ENCODE data around the gene DTX4. TPM values are rescaled to one million over a fixed set of nuclear protein-coding genes. Genes with fewer than 3 reads are reported as not detected.

DTX4 gene
- total RNA-seq, 4 donors from 2014 or later = 3.1 to 8.8 (median 4.5) TPM

DNA sequence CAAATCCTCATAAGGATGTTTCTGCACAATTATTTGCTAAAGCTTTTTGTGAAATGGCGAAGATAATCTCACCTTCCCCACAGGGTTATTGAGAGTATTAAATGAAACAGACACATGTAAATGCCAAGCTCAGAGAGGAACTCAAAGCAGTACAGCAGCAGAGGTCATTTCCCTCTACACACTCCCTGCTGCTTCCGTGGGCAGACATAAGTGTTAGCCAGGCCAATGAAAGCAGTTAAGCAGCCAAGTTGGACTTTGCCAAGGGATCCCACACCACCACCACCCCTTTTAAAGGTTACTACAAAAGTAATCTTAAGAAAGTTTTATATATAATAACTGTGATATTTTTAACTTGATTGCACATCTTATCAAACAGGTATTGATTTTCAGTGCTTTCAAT is 33.3 kb upstream of the DTX4 start:
- Histone ChIP-seq H3K27me3 (no peaks in the 10 kb centered on the region), H3K4me1 (peaks cover 4 to 23% (median 19%) of the 10 kb centered on the region in 4 donors), H3K27ac (replicated peaks in 1 of 4) (no peak overlapping the region), H3K36me3 (peaks cover 0 to 19% (median 0%) of the 10 kb centered on the region in 4 donors), H3K4me3 (no peak overlapping the region), H3K9me3 (no peaks in the 10 kb centered on the region)
- no peak for DNase-seq (ENCODE audit: extremely low spot score)
- intact Hi-C loops (cut with DNase I) = loop anchor here (5.0 to 10.0 kb wide), 3 partner anchors 41 to 484 kb away; no protein-coding TSS in a partner anchor
- WGBS = 66% methylated on average over 2 of the region's 2 CpGs
- TF ChIP-seq POLR2AphosphoS5 (IDR thresholded peaks at IDR 0.05) = no peak
- TF ChIP-seq, protein P1, sequence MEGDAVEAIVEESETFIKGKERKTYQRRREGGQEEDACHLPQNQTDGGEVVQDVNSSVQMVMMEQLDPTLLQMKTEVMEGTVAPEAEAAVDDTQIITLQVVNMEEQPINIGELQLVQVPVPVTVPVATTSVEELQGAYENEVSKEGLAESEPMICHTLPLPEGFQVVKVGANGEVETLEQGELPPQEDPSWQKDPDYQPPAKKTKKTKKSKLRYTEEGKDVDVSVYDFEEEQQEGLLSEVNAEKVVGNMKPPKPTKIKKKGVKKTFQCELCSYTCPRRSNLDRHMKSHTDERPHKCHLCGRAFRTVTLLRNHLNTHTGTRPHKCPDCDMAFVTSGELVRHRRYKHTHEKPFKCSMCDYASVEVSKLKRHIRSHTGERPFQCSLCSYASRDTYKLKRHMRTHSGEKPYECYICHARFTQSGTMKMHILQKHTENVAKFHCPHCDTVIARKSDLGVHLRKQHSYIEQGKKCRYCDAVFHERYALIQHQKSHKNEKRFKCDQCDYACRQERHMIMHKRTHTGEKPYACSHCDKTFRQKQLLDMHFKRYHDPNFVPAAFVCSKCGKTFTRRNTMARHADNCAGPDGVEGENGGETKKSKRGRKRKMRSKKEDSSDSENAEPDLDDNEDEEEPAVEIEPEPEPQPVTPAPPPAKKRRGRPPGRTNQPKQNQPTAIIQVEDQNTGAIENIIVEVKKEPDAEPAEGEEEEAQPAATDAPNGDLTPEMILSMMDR (IDR thresholded peaks at IDR 0.05) = no peak
- TF ChIP-seq EP300 (IDR thresholded peaks at IDR 0.05) = no peak
- no peak for TF ChIP-seq POLR2A (IDR thresholded peaks at IDR 0.05; ENCODE audit: low read depth)

DNA sequence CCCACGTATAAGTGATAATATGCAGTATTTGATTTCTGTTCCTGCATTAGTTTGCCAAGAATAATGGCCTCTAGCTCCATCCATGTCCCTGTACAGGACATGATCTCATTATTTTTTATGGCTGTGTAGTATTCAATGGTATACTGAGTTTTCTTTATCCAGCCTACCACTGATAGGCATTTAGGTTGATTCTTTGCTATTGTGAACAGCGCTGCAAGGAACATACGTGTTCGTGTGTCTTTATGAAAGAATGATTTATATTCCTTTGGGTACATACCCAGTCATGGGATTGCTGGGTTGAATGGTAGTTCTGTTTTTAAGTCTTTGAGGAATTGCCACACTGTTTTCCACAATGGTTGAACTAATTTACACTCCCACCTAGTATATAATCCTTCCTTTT is 30.7 kb upstream of the DTX4 start:
- H3K4me3 ChIP-seq = no peak overlapping the region
- peaks cover 18 to 36% (median 29%) of the 10 kb centered on the region in 4 donors for H3K4me1 ChIP-seq
- WGBS = 84% methylated on average over 4 of the region's 4 CpGs
- intact Hi-C loops (cut with DNase I) = no loop called here
- H3K27ac ChIP-seq (replicated peaks in 1 of 4) = no peak overlapping the region
- no peak for TF ChIP-seq POLR2A (IDR thresholded peaks at IDR 0.05; ENCODE audit: low read depth)
- no peak for TF ChIP-seq POLR2AphosphoS5 (IDR thresholded peaks at IDR 0.05)
- TF ChIP-seq, protein P1 (IDR thresholded peaks at IDR 0.05) = no peak
- TF ChIP-seq EP300 (IDR thresholded peaks at IDR 0.05) = no peak
- peaks cover 0 to 4% (median 0%) of the 10 kb centered on the region in 4 donors for H3K36me3 ChIP-seq
- H3K9me3 ChIP-seq = no peaks in the 10 kb centered on the region
- DNase-seq (ENCODE audit: extremely low spot score) = no peak
- H3K27me3 ChIP-seq = no peaks in the 10 kb centered on the region

DNA sequence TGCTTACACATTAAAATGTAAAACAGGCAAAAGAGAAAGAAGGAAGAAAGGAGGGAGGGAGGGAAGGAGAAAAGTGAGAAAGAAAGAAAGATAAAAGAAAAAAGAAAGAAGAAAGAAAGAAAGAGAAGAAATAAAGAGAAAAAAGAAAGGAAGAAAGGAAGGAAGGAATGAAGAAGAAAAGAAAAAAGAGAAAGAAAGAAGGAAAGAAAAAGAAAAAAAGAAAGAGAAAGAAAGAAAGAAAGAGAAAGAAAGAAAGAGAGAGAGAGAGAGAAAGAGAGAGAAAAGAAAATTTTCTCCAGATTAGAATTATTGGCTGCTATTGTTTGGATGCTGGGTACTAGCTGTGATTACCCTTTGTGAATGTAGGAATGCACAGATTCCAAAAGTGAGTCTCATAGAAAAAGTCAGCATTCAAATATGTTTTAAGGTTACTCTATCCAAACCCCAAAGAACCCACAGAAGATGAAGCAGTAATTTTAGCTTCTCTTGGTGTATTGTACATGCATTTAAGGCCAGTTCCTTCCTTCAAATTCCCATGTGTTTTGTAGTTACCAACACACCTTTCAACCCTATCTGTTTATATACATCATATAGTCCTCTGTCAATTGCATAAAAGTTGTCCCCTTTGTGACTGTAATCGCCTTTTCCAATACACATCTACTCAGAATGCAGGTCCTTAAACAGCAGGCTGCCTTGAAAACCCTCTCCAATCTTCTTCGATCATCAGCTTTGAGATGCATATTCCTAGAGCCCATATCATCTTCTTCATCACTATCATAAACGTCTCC is 30.1 kb upstream of the DTX4 start:
- intact Hi-C loops (cut with DNase I) = no loop called here
- TF ChIP-seq POLR2AphosphoS5 (IDR thresholded peaks at IDR 0.05) (no peak), POLR2A (IDR thresholded peaks at IDR 0.05; ENCODE audit: low read depth) (no peak), EP300 (IDR thresholded peaks at IDR 0.05) (no peak)
- TF ChIP-seq, protein P1 (IDR thresholded peaks at IDR 0.05) = no peak

DNA sequence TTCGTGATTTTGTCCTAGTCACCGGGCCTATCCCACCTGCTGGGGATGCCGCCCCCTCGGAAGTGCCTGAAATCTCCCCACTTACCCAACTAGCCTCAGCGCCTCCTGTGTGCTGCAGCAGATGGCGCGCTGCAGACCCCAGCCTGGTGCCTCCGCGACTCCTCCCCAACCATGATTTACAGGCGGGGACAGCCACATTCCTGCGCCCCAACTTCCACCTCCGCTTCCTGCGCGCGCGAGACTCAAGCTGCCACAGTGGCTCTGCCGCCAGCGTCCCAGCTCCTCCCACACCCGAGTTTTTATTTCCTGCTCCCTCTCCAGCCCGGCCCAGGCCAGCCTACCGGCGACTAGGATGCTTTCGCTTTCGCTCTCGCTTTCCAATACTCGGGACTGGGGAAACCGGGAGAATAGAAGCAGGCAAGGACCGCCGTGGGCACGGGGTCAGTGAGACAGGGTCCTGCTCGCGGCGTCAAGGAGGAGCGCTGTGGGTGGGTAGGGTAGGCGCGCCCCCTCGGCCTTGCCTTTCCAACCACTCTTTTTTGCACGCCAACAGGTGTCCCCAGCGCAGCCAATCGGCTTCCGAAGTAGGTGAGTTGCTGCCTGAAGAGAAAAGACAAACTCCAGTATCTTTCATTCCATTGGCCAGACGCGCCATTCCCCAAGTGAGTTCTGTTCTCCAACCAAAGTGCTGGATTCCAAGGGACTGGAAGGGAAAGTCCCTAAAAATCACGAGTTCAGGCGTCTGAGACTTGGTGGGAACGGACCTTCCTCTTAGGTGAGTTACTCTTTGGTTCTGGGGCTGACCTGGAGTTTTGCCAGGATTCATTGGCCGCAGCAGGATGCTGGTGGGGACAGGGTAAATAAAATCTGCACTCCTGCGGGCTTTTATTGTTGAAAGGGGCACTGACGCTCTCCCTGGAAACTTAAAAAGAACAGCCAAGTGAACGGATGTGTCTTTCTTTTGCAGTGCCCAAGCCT is 29.1 kb upstream of the DTX4 start, which contains the start of gene FAM111A:
TSS of gene FAM111A (plus strand) at position 327 of the 978 bp plus-strand sequence. CDS start 6,017 bp downstream, outside the sequence.
- peaks cover 18 to 32% (median 28%) of the 10 kb centered on the region in 4 donors for H3K4me1 ChIP-seq
- H3K9me3 ChIP-seq = no peaks in the 10 kb centered on the region
- no peaks in the 10 kb centered on the region for H3K27me3 ChIP-seq
- DNase-seq (ENCODE audit: extremely low spot score) = peak; percentile 95
- peaks cover 0 to 4% (median 0%) of the 10 kb centered on the region in 4 donors for H3K36me3 ChIP-seq
- intact Hi-C loops (cut with DNase I) = no loop called here
- TF ChIP-seq POLR2AphosphoS5 (IDR thresholded peaks at IDR 0.05) (peak; percentile 64 to 74), EP300 (IDR thresholded peaks at IDR 0.05) (no peak)
- TF ChIP-seq, protein P1 (IDR thresholded peaks at IDR 0.05) = peak in 2 of 3 experiments; percentile 4 to 23
- WGBS = under 1% methylated on average over 32 of the region's 50 CpGs
- peak within 1 kb of the TSS; percentile 66 to 85 (median 84) for H3K4me3 ChIP-seq
- H3K27ac ChIP-seq (replicated peaks in 1 of 4) = peak within 1 kb of the TSS; percentile 87 to 92 (median 91)

More for the DNA sequence above, 30.1 kb upstream of the DTX4 start:
- peak overlapping the region; percentile 87 to 92 (median 91) for H3K27ac ChIP-seq (replicated peaks in 1 of 4)
- peaks cover 18 to 32% (median 28%) of the 10 kb centered on the region in 4 donors for H3K4me1 ChIP-seq
- H3K36me3 ChIP-seq = peaks cover 0 to 4% (median 0%) of the 10 kb centered on the region in 4 donors
- peak overlapping the region; percentile 66 to 85 (median 84) for H3K4me3 ChIP-seq
- no peaks in the 10 kb centered on the region for H3K9me3 ChIP-seq
- DNase-seq (ENCODE audit: extremely low spot score) = no peak
- H3K27me3 ChIP-seq = no peaks in the 10 kb centered on the region
- WGBS = 8% methylated on average over 3 of the region's 3 CpGs

Data from esophagus muscularis mucosa (tissue), 4 donors.